Activated CD8-positive, alpha-beta memory T cell treated with anti-CD3 and anti-CD28 coated beads for 36 hours (primary cell): ENCODE data around the gene ZDHHC11B. TPM values are rescaled to one million over a fixed set of nuclear protein-coding genes. Genes with fewer than 3 reads are reported as not detected.
"Not testable (repeated sequence)": the region's sequence is repeated elsewhere in the genome, so short reads cannot be mapped to it uniquely, and the experiment has no call there.

ENCODE experiments used
- CTCF ChIA-PET: fragments of 350-600 bp; sonication (Branson Sonifier 250); formaldehyde crosslinking; loops from one replicate; lab custom pipeline; 2021; ENCODE audit warnings: antibody characterized with exemption; lab: Charles Lee
- POLR2A ChIA-PET: fragments of 350-600 bp; sonication (Branson Sonifier 250); formaldehyde crosslinking; loops from one replicate; lab custom pipeline; 2021; ENCODE audit warnings: antibody characterized with exemption; lab: Charles Lee
- total RNA-seq, 2 experiments: library from RNA; stranded (reverse); gene quantifications; one replicate each; pipeline ENCODE4 v1.2.3, GENCODE V29; 2021

The ZDHHC11B gene
- total RNA-seq, 2 experiments from 2014 or later = 0.15 to 0.17 TPM

GRCh38 chr5:679166-679895 lies 105.2 kb downstream of the ZDHHC11B start:
- POLR2A ChIA-PET, CTCF ChIA-PET: not testable (repeated sequence)

GRCh38 chr5:678521-678920 lies 106.0 kb downstream of the ZDHHC11B start:
- CTCF ChIA-PET, POLR2A ChIA-PET: not testable (repeated sequence)

GRCh38 chr5:677131-678101 lies 107.1 kb downstream of the ZDHHC11B start:
- ChIA-PET POLR2A (no interaction called here), CTCF (no interaction called here)

- CTCF ChIA-PET = no interaction called here
- POLR2A ChIA-PET = no interaction called here
These were observed 107.8 kb downstream of the ZDHHC11B start for GRCh38 chr5:676699-677076.

GRCh38 chr5:675871-676698 lies 108.4 kb downstream of the ZDHHC11B start:
- ChIA-PET CTCF (no interaction called here), POLR2A (no interaction called here)

- CTCF ChIA-PET = no interaction called here
These were observed 109.2 kb downstream of the ZDHHC11B start for GRCh38 chr5:675111-675870.

DNA sequence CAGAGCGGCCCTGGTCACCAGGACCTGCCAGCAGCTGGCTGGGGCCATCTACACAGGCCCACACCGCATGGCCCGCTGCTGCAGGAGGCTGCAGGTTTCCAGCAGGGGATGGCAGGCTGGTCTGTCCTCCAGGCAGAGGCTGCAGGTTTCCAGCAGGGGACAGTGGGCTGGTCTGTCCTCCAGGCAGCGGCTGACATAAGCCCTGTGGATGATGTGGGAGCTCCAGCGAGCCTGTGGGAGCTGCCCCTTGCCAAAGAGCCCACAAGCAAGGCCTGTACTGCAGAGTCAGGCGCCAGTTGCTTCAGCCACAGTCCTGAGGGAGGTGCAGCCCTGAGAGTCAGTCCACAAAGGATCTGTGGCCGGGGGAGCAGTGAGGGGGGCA lies 109.9 kb downstream of the ZDHHC11B start:
- CTCF ChIA-PET = no interaction called here
- POLR2A ChIA-PET = no interaction called here

More at GRCh38 chr5:675111-675870, 109.2 kb downstream of the ZDHHC11B start:
- POLR2A ChIA-PET = no interaction called here

- ChIA-PET POLR2A (no interaction called here), CTCF (interaction anchor here (1.1 to 1.5 kb wide), 2 partner anchors 219 to 229 kb away, joined by 3 to 5 read pairs; partner anchors contain the start of genes BRD9 and TRIP13)
These were observed 110.5 kb downstream of the ZDHHC11B start for GRCh38 chr5:673831-674629.

DNA sequence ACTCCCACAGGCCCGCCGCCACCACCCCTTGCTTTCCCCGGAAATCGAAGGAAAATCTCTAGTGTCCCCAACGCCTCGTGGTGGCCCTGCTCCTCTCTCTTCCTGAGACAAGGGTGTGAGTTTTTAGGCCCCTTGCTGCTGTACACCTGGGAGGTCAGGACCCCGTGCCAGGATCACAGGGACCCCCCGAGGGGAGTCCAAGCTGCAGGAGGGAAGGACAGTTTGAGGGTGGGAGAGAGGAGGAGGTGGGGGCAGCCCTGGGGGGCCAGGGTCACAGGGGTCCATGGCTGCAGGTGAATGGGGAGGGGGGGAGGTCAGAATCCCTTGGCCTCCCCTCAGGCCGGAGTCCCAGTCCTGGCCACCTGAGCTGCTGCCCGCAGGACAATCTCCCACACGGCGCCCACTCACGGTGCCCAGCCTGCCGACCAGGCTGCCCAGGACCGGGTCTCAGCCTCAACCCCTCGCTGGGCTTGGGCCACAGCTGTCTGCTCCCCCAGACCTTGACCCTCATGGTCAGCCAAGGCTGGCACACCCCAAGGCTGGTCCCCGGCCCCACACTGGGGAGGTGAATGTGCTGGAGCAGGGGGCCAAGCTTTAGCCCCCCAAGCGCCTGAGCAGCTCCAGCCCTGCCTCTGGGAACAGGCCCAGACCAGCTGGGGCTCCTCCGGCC lies 111.2 kb downstream of the ZDHHC11B start:
- POLR2A ChIA-PET = no interaction called here
- CTCF ChIA-PET = interaction anchor here (1.1 to 1.5 kb wide), 2 partner anchors 219 to 230 kb away, joined by 3 to 5 read pairs; partner anchors contain the start of genes BRD9 and TRIP13

DNA sequence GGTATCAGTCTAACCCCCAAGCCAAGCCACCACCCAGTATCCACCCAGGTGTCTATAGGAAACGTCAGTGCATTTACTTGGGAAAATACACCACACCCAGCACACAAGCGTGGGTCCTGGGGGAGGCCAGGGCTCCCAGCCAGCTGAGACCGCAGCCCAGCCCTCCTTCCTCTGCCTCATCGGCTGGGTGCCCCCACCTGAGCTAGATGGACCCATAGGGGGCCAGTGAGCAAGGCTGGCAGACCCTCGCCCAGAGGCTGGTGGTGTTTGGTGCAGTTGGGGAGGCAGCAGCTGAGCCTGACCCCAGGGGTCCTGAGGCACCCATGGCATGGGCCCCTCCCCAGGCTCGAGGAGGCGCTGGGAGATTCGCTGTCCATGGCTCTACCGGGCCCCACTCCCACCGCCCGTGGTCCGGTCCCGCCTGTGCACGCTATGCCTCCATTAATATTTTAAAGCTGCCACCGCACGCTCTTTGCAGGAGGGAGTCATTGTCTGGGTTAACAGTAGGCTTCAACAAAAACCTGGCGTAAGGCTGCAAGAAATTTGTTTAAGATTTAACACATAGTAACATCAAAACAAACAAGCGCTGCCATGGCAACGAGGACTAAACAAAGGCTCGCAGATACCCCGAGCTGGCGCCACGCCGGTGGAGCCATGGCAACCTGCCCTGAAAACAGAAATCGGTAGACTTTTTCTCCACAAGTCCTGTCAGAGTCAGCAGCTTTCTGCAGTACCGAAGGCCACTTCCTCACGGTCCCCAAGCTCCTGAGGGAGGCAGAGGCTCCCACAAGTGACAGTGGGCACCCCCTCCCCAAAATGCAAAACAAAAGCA lies 112.0 kb downstream of the ZDHHC11B start:
- ChIA-PET POLR2A (no interaction called here), CTCF (interaction anchor here (1.1 to 1.5 kb wide), 2 partner anchors 220 to 231 kb away, joined by 3 to 5 read pairs; partner anchors contain the start of genes BRD9 and TRIP13)

DNA sequence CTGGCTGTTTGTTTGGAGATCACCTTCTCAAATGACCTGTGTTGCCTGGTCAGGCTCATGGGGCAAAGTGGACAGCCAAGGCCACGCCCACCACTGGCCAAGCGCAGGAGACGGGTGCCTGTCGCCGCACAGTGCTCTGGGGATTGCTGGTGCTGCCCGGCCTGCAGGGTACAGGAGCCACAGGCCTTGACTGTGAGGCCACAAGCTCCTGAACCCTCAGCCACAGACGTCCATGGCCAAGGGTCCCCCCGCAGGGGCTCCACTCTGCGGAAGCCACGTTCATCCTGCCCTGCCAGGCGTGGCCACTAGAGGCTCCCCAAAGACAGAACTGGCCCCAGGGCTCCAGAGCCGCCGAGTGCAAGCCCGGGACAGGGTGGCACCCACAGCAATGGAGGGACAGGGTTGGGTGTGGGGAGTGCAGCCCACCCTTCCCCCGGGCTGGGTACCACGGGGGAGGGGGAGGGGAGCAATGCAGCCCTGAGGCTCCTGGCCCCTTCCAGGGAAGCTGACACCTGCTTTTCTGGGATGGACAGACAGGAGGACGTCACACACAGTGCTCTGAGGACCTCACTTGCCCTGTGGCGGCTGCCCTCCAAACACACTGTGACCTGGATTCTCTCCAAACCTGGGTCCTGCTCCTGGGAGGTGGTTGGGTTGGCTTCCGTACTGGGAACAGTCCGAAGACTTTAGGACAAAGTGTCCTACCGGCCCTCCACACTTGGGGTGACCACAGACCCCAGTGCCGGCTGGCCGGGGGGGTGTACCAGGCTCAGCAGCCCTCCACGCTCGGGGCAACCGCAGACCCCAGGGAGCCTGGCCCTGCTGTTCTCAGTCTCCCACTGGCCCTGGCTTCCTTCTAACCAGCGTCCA lies 112.8 kb downstream of the ZDHHC11B start:
- POLR2A ChIA-PET = interaction anchor here (0.5 kb wide), 1 partner anchor 60 kb away, joined by 3 read pairs; no protein-coding TSS in a partner anchor
- CTCF ChIA-PET = interaction anchor here (1.3 kb wide), 1 partner anchor 223 kb away, joined by 3 read pairs; no protein-coding TSS in a partner anchor

- POLR2A ChIA-PET = interaction anchor here (0.5 kb wide), 1 partner anchor 59 kb away, joined by 3 read pairs; no protein-coding TSS in a partner anchor
- CTCF ChIA-PET = interaction anchor here (1.2 to 2.5 kb wide), 3 partner anchors 224 to 253 kb away, joined by 3 to 7 read pairs (median 3); no protein-coding TSS in a partner anchor
These were observed 113.9 kb downstream of the ZDHHC11B start for GRCh38 chr5:670396-671270.

- ChIA-PET CTCF (interaction anchor here (1.2 to 2.5 kb wide), 3 partner anchors 16 to 254 kb away, joined by 3 to 8 read pairs (median 7); no protein-coding TSS in a partner anchor), POLR2A (no interaction called here)
These were observed 114.6 kb downstream of the ZDHHC11B start for GRCh38 chr5:669842-670395.
